Hippocampal formation (tissue), 2 donors: ENCODE results near the gene CYB5A.
"Not testable (repeated sequence)": the region's sequence is repeated elsewhere in the genome, so short reads cannot be mapped to it uniquely, and the experiment has no call there.

Experiments
- DNase-seq, 2 donors: peaks; one replicate each; lab custom pipeline; 2025; lab: John Stamatoyannopoulos, UW

Gene CYB5A

GRCh38 chr18:74291771-74292540 lies at the start of gene CYB5A:
TSS of gene CYB5A (minus strand) at chr18:74291963. CDS start at chr18:74291875, 88 bp downstream.
- DNase-seq: peak; percentile 98 to 99

DNA sequence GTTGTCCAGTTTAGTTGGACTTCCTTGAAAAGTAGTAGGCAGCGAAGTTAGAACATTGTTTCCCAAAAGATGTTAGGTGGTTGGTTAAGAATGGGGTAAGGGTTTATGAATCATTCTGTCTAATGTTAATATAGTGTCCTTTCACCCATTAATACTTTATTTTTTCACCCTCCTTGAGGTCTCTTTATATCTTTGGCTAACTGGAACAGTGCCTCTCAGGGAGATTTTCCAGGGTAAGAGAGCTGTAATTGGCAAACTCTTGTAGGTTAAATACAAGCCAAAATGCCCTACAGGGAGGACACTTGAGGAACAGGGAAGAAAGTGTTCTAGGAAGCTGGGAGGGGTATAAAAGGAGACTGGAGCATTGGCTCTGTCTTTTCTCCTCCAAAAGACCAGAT lies 46.1 kb upstream of the CYB5A start:
- no peak for DNase-seq

- no peak for DNase-seq
Observed at GRCh38 chr18:74337155-74337911, 45.6 kb upstream of the CYB5A start.

DNA sequence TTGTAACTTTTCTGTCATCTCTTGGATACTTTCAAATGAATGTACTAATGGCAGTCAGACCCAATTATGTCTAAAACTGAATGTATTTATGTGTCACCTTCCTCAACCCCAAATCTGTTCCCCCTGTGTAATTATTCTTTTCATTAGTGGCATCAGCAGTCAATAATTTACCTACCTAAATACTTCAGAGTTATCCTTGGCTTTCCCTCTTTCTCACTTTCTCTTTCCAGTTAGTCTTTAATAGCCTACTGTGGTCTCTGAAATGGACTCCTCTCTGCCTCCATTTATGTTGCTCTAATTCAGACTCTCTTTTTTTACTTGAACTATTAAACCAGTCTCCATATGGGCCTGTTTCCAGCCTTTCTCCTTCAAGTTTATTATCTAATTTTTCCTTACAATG lies 44.9 kb upstream of the CYB5A start:
- DNase-seq: no peak

DNA sequence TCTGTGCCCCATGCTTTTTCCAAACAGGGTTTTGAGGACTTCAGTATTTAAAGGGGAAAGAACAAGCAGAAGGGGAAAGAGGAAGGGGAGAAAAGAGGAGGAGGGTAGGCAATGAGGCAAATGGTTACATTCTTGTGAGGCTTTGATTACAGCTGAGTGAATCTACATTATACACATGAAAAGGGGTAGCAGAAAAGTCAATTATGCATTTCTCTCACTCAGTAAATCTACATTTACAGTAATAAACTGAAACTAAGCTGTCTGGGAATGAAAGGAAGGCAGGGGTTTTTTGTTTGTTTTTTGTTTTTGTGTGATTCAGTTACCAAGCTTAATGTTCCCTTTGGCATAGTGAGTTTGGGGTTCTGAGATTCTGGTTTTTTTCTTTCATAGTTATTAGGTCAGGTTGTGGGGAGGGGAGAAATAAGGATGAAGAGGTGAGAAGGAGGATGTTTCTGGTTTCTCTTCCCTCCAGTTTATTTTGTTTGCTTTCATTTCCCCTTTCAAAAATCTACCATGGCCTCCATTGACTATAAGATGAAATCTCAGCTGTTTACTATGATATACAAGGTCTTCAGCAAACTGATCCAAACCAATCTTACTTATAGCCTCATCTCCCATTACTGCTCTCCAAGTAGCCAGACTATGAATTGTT lies 42.6 kb upstream of the CYB5A start:
- no peak for DNase-seq

DNA sequence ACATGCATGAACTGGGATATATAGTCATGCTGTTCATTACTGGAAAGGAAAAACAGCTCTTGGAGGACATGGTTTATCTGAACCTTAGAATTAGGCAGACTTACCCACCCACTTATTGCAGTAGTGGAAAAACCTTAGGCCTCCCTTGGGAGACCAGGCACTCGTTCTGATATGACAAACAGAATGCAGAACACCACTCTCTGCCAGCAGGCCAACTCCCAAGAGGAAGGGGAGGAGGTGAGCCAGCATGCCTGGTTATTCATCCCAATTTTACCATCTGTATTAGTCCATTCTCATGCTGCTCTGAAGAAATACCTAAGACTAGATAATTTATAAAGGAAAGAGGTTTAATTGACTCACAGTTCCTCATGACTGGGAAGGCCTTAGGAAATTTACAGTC lies 41.3 kb upstream of the CYB5A start:
- DNase-seq: no peak

- no peak for DNase-seq
Observed at GRCh38 chr18:74331404-74331803, 39.6 kb upstream of the CYB5A start.

DNA sequence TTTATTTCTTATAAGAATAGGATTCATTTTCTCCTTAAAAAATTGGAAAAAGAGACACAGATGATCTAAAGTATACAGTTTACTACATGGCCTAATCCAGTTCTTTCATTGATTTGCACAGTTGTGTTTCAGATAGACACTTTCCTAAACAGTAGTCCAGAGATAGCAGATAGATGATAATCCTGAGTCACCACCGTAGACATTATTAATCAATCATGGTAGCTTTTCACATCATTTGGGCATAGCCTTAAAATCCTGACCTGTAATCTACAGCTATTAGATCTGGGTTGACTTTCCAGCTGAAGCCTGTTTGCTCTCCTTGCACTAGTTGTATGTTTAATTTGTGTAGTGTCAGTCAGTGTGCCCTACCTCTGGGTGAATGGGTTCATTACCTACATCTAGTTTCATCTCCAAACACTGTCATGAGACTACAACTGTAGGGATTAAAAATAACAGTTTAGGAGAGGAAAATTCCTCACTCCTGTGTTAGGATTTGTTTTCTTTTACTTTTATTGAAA lies 38.0 kb upstream of the CYB5A start:
- no peak for DNase-seq

GRCh38 chr18:74328206-74328605 lies 36.4 kb upstream of the CYB5A start:
- no peak for DNase-seq

DNA sequence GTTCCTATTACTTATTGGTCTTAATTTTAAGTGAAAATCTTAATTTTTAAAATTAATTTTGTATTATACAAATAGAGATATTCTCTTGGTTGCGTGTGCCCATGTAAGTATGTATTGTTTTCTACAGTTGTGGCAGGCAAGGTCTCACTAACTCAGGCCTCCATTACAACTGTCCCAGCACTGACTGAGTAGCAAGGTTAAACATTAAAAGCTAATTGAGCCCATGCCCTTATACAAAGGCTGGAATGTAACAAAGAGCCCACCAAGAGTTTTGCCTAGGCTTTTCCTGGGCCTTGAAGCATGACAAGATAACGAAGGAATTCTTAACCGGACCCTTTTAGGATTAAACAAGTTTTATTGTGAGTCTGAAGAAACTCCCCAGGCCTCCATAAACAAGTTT lies 35.0 kb upstream of the CYB5A start:
- DNase-seq: not testable (repeated sequence)

GRCh38 chr18:74326231-74326630 lies 34.5 kb upstream of the CYB5A start:
- no peak for DNase-seq

GRCh38 chr18:74316257-74317170 lies 24.8 kb upstream of the CYB5A start:
- no peak for DNase-seq

GRCh38 chr18:74315464-74316256 lies 23.9 kb upstream of the CYB5A start, which contains the start of gene C18orf63:
TSS of gene C18orf63 (plus strand) at chr18:74315839. CDS start at chr18:74317866, 2,027 bp downstream.
- DNase-seq: no peak

DNA sequence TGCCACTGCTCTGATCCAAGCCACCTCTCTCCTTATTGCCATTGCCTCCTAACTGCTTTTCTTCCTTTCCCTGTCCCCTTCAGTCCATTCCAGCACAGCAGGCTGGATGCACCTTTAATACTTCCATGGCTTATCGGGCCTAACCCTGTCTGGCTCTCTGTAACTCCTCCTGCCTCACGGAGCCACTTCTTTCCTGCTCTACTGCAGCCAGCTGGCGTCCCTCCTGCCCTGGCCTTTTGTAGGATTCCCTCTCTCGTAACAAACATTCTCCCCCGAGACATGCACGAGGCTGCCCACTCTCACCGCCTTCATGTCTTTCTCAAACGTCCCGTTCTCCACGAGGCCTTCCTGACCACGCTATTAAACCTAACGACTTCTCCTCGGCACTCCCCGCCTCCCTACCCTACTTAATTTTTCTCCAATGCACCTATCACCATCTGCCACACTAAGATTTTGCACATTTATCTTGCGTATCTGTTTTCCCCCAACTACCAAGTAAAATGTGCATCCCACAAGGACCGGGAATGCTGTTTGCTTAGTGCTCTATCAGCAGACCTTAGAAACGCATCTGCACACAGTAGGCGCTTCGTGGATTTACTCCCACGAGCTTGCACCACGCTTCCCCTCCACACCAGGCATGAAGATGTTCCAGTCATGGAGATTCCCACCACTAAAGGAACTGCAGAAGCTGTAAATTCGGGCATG lies 23.1 kb upstream of the CYB5A start:
- no peak for DNase-seq

DNA sequence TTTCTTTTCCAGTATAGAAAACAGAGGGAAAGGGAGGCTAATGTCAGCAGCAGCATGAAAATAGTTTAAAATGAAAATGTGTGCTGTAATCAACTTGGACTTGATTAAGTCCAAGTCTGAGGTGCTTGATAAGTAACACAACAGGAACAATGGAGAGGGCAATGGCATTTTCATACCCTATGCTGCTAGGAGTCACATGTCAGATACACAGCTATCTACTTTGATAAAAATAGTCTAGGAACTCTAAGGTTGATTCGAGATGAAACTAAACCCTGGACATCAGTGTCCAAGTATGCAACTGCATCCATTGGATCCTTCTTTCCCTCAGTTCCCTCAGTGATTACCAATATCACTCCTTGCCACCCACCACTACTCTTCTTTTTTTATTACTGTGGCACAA lies 19.2 kb upstream of the CYB5A start:
- DNase-seq: no peak

GRCh38 chr18:74310411-74310810 lies 18.6 kb upstream of the CYB5A start:
- DNase-seq: no peak

GRCh38 chr18:74303936-74304335 lies 12.2 kb upstream of the CYB5A start:
- no peak for DNase-seq

DNA sequence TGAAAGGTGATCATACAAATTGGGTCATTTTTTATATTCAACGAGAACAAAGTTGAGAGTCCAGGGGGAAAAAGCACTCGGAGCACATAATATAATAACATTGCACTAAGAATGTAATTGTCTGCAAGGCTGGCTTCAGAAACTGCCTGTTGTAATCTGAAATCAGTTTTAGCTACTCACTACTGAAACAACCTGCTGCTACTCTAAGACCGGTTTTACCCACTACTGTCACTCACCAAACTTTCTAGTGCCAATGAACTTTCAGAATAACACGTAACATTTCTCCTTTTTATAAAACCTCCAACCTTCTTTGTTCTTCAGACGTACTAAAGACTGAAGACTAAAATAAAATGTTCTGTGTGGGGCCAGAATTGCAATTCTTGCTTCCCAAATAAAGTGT lies 11.5 kb upstream of the CYB5A start:
- no peak for DNase-seq

DNA sequence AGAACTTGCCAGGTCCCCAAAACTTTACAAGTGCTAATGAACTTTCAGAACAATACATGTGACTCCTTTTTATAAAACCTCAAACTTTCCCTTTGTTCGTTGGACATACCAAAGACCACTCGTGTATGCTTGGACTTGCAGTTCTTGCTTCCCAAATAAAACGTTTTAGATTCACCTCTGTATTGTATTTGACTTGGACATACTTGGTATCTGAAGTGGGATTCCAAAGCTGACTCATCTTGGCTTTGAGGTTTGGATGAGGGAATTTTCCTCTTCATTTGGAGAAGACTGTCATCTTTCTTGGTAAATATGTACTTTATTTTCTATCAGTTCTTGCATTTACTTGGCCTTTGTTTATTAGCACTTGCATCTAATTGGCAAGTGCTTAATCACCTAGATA lies 8.0 kb upstream of the CYB5A start:
- DNase-seq: no peak

- DNase-seq: no peak
Observed at GRCh38 chr18:74299162-74299561, 7.4 kb upstream of the CYB5A start.
